Adipocyte (in vitro differentiated cells): Measurements from ENCODE around the gene ADH4.
"Not testable (repeated sequence)": the region's sequence is repeated elsewhere in the genome, so short reads cannot be mapped to it uniquely, and the experiment has no call there.

Experiments used
- DNase-seq: peaks from one replicate; pipeline ENCODE4 v3.0.0-alpha.2; 2015; ENCODE audit warnings: low read depth
- H3K27me3 ChIP-seq: replicated peaks from 2 replicates; pipeline ENCODE4 v1.7.0; 2013; ENCODE audit warnings: mild to moderate bottlenecking, low read length, moderate library complexity; ENCODE audit not compliant: control insufficient read depth, insufficient read depth
- H3K36me3 ChIP-seq: 2 replicates; pipeline ENCODE4 v1.7.0; 2013; ENCODE audit warnings: low read length, mild to moderate bottlenecking, moderate library complexity; ENCODE audit not compliant: control insufficient read depth, insufficient read depth, severe bottlenecking
- H3K4me1 ChIP-seq: 2 replicates; pipeline ENCODE4 v1.7.0; 2013; ENCODE audit warnings: mild to moderate bottlenecking, low read length, moderate library complexity; ENCODE audit not compliant: control insufficient read depth, insufficient read depth
- H3K4me3 ChIP-seq: 2 replicates; pipeline ENCODE4 v1.7.0; 2013; ENCODE audit warnings: mild to moderate bottlenecking, low read length, moderate library complexity
- H3K9ac ChIP-seq: 2 replicates; pipeline ENCODE4 v1.7.0; 2013; ENCODE audit warnings: mild to moderate bottlenecking, low read length, moderate library complexity
- H3K9me3 ChIP-seq: 2 replicates; pipeline ENCODE4 v1.7.0; 2013; ENCODE audit warnings: mild to moderate bottlenecking, low read length, moderate library complexity; ENCODE audit not compliant: control insufficient read depth

Gene ADH4

DNA sequence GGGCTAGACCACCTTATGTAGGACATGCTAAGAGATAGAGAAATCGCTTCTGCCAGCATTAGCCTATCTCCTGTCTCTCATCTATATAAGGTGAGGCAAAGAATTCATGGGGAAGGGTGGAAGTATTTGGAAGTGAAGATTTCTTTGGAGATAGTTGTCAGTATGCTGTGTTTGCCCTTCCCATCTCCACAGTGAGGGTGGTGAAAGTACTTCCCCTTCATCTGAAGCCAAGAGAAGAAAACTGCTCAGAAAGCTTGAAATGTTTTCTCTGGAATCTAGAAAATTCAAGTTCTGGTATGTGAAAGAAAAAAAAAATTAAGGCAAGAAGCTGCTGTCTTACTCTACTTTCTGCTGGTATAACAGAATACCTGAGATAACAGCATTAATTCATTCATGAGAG lies 43.2 kb downstream of the ADH4 start:
- no peaks in the 10 kb centered on the region for H3K36me3 ChIP-seq
- H3K4me3 ChIP-seq, result no peak overlapping the region
- no peaks in the 10 kb centered on the region for H3K9me3 ChIP-seq
- peak; percentile 31 for DNase-seq
- peaks cover 41% of the 10 kb centered on the region for H3K4me1 ChIP-seq
- H3K27me3 ChIP-seq, result no peaks in the 10 kb centered on the region
- peak overlapping the region; percentile 56 for H3K9ac ChIP-seq

DNA sequence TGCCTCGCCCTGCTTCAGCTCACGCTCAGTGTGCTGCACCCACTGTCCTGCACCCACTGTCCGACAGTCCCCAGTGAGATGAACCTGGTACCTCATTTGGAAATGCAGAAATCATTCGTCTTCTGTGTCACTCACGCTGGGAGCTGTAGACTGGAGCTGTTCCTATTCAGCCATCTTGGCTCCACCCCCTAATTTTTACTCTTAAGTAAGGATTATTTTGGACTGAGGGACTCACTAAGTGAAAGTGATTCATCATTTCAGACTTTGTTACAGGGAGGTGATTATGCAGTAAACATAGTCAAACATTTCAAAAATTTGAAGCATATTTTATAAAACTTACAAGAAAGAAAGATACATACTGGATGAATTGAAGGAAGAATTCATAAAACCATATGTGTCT lies 44.3 kb downstream of the ADH4 start:
- Histone ChIP-seq H3K9ac (peak overlapping the region; percentile 51), H3K4me1 (peaks cover 41% of the 10 kb centered on the region)
- DNase-seq, result peak; percentile 46

DNA sequence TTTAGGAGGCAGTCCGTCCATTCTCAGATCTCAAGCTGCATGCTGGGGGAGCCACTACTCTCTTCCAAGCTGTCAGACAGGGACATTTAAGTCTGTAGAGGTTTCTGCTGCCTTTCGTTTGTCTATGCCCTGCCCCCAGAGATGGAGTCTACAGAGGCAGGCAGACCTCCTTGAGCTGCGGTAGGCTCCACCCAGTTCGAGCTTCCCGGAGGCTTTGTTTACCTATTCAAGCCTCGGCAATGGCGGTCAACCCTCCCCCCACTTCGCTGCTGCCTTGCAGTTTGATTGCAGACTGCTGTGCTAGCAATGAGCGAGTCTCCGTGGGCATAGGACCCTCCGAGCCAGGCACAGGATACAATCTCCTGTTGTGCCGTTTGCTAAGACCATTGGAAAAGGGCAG lies 44.8 kb downstream of the ADH4 start:
- H3K9me3 ChIP-seq, result no peaks in the 10 kb centered on the region
- no peak for DNase-seq
- no peaks in the 10 kb centered on the region for H3K36me3 ChIP-seq
- H3K4me1 ChIP-seq, result peaks cover 39% of the 10 kb centered on the region
- H3K9ac ChIP-seq, result no peak overlapping the region
- H3K27me3 ChIP-seq, result no peaks in the 10 kb centered on the region
- no peak overlapping the region for H3K4me3 ChIP-seq

More for the DNA sequence above, 44.3 kb downstream of the ADH4 start:
- H3K27me3 ChIP-seq, H3K36me3 ChIP-seq, H3K9me3 ChIP-seq: not testable (repeated sequence)
- H3K4me3 ChIP-seq, result peak overlapping the region; percentile 19

DNA sequence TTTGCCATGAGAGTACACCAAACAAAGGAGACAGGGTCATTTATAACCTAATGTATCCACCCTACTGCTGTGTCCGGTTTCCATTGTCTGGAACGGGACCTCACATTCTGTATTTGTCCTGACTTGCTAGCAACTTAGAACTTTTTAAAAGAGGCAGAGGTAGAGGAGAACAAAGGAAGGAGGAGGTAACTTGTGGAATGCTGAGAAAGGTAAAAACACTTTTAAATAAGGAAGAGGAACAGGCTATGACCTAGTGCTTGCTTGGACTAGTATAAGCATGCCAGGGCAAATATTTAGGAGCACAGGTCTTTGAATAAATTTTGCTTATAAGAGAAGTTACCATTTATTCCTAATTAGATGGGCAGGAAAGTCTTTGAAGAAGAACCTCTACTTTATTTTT lies 52.3 kb downstream of the ADH4 start:
- peak overlapping the region; percentile 100 for H3K4me3 ChIP-seq

DNA sequence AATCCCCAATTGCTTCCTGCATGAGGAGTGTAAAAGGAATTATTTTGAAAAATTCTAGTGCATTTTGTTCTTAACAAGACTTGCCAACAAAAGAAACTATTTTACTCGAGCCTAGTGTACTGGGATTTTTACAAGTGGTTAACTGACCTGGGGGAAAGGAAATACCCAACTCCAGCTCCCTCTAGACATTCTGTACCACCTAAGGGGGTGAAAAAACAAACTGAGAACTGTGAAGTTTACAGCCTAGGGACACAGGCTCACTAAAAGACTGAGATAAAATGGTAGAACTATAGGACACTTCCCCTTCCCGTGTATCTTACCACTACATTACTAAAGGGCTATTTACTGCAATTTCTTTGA lies 52.9 kb downstream of the ADH4 start:
- no peaks in the 10 kb centered on the region for H3K9me3 ChIP-seq
- H3K27me3 ChIP-seq, result no peaks in the 10 kb centered on the region
- H3K36me3 ChIP-seq, result no peaks in the 10 kb centered on the region
- H3K4me1 ChIP-seq, result peaks cover 33% of the 10 kb centered on the region
- peak; percentile 21 for DNase-seq
- H3K4me3 ChIP-seq, result peak overlapping the region; percentile 100
- H3K9ac ChIP-seq, result peak overlapping the region; percentile 100

More for the DNA sequence above, 52.3 kb downstream of the ADH4 start:
- H3K9ac ChIP-seq, result peak overlapping the region; percentile 100
- H3K4me1 ChIP-seq, result peaks cover 28% of the 10 kb centered on the region
- H3K27me3 ChIP-seq, H3K9me3 ChIP-seq, DNase-seq, H3K36me3 ChIP-seq: not testable (repeated sequence)

DNA sequence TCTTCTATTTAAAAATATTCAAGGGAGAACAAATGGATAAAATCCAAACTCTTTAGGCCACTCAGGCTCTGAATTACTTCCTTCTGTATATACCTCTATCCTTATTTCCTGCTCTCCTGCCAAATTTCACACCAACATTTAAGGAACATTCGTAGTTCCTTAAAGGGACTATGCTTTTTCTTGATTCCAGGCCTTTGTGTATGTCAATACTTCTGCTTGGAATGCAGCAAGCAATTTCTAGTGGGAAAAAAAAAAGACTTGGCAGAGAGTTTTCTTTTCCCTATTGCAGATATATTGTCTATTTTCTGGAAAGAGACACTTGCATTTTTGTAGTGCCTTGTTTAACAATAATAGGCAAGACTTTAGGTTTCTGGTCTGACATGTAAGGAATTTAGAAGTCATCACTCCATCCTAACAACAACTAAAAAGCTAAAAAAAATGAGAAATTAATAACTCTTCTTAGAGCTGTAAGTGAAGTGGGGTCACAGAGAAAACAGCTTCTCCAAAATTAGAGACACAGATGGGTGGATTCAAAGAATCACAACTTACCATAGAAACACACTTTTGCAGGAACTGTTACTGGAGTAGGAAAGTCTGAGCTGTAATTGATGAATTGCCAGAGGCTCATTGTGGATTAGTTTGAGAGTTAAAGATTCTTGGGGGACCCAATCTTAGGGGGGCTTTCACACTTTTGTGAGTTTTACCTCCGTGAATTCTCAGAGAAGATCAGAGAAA lies 53.4 kb downstream of the ADH4 start:
- Histone ChIP-seq H3K36me3 (peaks cover 5% of the 10 kb centered on the region), H3K4me1 (peaks cover 38% of the 10 kb centered on the region), H3K9ac (peak overlapping the region; percentile 100), H3K27me3 (no peaks in the 10 kb centered on the region), H3K4me3 (peak overlapping the region; percentile 100), H3K9me3 (no peaks in the 10 kb centered on the region)
- DNase-seq, result peak; percentile 50

DNA sequence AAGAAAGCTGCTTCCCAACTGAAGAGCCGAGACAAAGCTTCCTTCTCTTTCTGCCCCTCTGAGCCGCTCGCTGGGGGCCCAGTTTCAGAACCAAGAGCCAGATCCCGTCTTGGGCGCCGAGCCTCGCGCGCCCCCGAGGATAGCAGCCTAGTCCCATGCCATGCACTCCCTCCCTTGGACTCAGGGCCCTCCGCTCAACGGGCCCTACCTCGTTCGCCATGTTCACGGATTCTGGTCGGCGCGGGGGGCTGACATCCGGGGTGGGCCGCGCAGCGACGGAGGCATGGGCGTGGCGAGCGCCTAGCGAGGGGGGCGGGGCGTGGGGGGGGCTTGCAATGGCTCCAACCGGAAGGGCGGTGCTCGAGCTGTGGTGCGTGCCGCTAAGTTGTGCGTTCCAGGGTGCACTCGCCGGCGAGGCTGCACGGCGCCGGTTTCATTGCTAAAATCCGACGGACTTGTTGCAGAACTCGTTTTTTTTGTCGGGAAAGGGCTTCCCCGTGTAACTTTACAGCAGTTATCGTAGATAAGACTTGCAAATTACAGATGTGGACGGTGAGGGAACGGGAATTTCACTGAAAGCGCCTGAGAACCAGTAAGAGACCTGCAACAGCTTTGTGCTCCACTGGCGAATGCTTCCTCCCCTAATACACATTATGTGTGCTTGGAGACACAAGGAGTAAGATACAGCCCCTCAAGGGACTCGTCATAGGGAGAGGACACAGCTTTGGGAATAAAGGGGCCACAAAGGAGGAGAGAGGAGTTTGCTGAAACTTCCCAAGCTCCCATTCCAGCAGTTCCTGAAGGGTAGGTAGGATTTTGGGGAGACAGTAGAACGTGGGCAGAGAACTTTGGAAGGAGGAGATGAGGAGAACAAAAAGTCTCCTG lies 55.4 kb downstream of the ADH4 start, which contains the start of gene ADH5:
Gene ADH5, minus strand, starts transcription at position 308 of the 885 bp plus-strand sequence. Its CDS starts 88 bp downstream, at position 220.
- Histone ChIP-seq H3K9me3 (no peaks in the 10 kb centered on the region), H3K27me3 (no peaks in the 10 kb centered on the region), H3K4me3 (peak within 1 kb of the TSS; percentile 100), H3K36me3 (peaks cover 24% of the 10 kb centered on the region), H3K4me1 (peaks cover 56% of the 10 kb centered on the region), H3K9ac (peak within 1 kb of the TSS; percentile 100)
- DNase-seq, result peak; percentile 93

DNA sequence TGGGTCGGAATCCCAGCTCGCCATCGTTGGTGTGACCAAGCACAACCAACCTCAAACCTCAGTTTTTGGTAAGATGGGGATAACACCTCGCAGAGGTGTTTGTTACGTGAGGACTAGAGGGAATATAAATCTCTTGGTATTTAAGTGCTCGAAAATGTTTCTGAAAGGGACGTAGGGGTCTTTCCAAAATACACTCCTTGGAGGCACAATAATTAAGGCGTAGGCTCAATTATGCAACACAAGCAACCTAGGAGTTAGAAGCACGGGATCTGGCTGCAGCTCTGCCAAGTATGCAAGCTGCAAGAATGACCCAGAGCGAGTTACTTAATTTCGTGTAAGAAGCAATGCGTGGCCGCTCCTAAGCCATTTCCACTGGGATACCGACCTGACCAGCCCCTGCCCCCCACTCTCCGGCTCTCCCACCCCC lies 56.1 kb downstream of the ADH4 start:
- no peaks in the 10 kb centered on the region for H3K9me3 ChIP-seq
- H3K4me3 ChIP-seq, result peak overlapping the region; percentile 100
- H3K4me1 ChIP-seq, result peaks cover 54% of the 10 kb centered on the region
- H3K36me3 ChIP-seq, result peaks cover 31% of the 10 kb centered on the region
- H3K27me3 ChIP-seq, result no peaks in the 10 kb centered on the region
- peak; percentile 91 for DNase-seq
- peak overlapping the region; percentile 100 for H3K9ac ChIP-seq

DNA sequence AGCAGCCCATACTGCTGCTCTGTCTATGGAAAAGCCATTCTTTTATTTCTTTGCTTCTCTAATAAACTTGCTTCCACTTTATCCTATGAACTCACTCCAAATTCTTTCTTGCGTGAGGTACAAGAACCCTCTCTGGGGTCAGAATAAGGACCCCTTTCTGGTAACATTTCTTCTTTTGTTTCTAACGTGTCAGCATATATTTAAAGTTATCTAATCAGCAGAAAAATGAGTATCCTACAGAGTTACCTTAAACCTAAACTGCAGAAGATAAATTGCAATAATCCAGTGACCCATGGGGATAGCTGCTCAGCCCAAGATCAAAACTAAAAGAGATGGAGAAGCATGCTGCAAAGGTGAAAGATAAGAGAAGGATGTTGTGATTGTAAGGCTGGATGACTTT lies 59.5 kb downstream of the ADH4 start:
- Histone ChIP-seq H3K9me3 (no peaks in the 10 kb centered on the region), H3K27me3 (no peaks in the 10 kb centered on the region), H3K4me3 (no peak overlapping the region), H3K36me3 (peaks cover 66% of the 10 kb centered on the region), H3K9ac (no peak overlapping the region), H3K4me1 (peaks cover 40% of the 10 kb centered on the region)
- DNase-seq, result no peak

DNA sequence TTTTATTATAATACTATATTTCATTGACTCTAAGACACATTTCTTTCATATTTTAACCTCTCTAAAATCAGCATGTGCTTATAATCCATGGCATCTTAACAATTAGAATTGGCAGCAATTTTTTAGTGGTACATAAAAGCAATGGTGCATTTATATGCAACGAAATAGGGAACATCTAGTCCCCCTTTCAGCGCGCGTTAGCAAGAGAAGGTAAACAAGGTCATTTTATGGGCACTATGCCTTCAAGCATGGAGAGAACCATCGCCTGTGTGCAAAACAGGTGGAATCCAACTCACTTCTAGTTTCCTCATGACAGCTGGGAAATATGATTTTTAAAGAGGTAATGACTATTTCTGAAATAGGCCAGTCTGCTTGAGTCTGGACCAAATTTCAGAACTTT lies 61.9 kb downstream of the ADH4 start:
- DNase-seq, result no peak
- H3K4me3 ChIP-seq, result no peak overlapping the region
- H3K4me1 ChIP-seq, result peaks cover 45% of the 10 kb centered on the region
- H3K27me3 ChIP-seq, result no peaks in the 10 kb centered on the region
- no peak overlapping the region for H3K9ac ChIP-seq
- H3K36me3 ChIP-seq, result peaks cover 90% of the 10 kb centered on the region
- H3K9me3 ChIP-seq, result no peaks in the 10 kb centered on the region

DNA sequence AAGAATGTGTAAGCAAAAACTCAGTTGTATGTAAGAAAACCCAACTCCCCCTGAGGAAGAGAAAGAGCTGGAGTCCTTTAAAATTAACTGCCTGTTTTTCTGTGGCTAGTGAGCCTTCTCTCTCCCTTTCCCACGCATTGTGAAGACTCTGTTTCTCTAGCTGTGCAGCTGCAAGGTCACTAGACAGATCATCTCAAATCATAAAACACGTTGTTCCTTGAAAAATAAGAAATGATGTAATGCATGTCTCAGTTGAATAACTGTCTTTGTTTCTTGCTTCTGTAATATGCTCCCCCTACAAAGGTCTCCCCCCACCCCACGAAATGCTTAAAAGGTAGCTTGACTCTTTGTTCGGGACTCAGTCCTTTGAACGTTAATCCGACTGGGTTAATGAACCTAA lies 63.2 kb downstream of the ADH4 start:
- not testable (repeated sequence) for H3K27me3 ChIP-seq

More for the DNA sequence above, 63.2 kb downstream of the ADH4 start:
- not testable (repeated sequence) for DNase-seq, H3K9ac ChIP-seq, H3K4me3 ChIP-seq, H3K9me3 ChIP-seq
- H3K4me1 ChIP-seq, result peaks cover 34% of the 10 kb centered on the region
- H3K36me3 ChIP-seq, result peaks cover 100% of the 10 kb centered on the region
